Stomach (tissue), 9 donors: Measurements from ENCODE around the gene PRKACB. TPM values are rescaled to one million over a fixed set of nuclear protein-coding genes. Genes with fewer than 3 reads are reported as not detected.

Experiments
- DNase-seq, 2 donors: peaks; one replicate each; pipeline versions ENCODE4 v3.0.0 to v3.0.0-alpha.2; 2013 to 2019
- H3K27ac ChIP-seq, 5 donors: fragments of 200-600 bp in 4 of 5; sonication (generic) in 4 of 5; one replicate each; pipeline ENCODE4 v1.5.1; 2013 to 2019; ENCODE audit warnings: mild to moderate bottlenecking in 1 of 5, moderate library complexity in 1 of 5
- H3K27me3 ChIP-seq, 3 donors: fragments of 200-600 bp; sonication (generic); one replicate each; pipeline ENCODE4 v1.5.1; 2017 to 2019; ENCODE audit warnings: mixed run types in 1 of 3
- H3K36me3 ChIP-seq, 4 donors: fragments of 200-600 bp; sonication (generic); 1 replicate in 3 of 4; 2 replicates in 1 of 4; pipeline ENCODE4 v1.5.1; 2016 to 2019
- H3K4me1 ChIP-seq, 4 donors: fragments of 200-600 bp; sonication (generic); one replicate each; pipeline ENCODE4 v1.5.1; 2016 to 2019
- H3K4me3 ChIP-seq, 4 donors: fragments of 200-600 bp; sonication (generic) in 3 of 4; one replicate each; pipeline ENCODE4 v1.5.1; 2016 to 2019; ENCODE audit warnings: mild to moderate bottlenecking in 1 of 4
- H3K9me3 ChIP-seq, 4 donors: fragments of 200-600 bp; sonication (generic); one replicate each; pipeline ENCODE4 v1.5.1; 2016 to 2019
- CTCF ChIP-seq, 7 experiments: fragments of 450-650 bp in 4 of 7; fragments of 200-600 bp in 3 of 7; sonication (generic) in 3 of 7; IDR thresholded peaks; one replicate each; pipeline ENCODE4 v1.5.1; 2016 to 2019; ENCODE audit warnings: antibody characterized with exemption in 7 of 7, control low read depth in 2 of 7, mild to moderate bottlenecking in 1 of 7
- EP300 ChIP-seq: sonication (generic); formaldehyde crosslinking; IDR thresholded peaks from one replicate; pipeline ENCODE4 v1.6.1; 2017; ENCODE audit warnings: antibody characterized with exemption
- POLR2A ChIP-seq, 4 donors: fragments of 450-650 bp; IDR thresholded peaks; one replicate each; pipeline ENCODE4 v1.6.1; 2016; ENCODE audit warnings: antibody characterized with exemption in 4 of 4, control low read depth in 2 of 4, mild to moderate bottlenecking in 1 of 4, moderate library complexity in 1 of 4
- POLR2AphosphoS5 ChIP-seq, 3 donors: sonication (generic); formaldehyde crosslinking; IDR thresholded peaks; one replicate each; pipeline ENCODE4 v1.6.1; 2016; ENCODE audit warnings: antibody characterized with exemption in 3 of 3
- WGBS, 5 donors: extraction: QIAGEN DNeasy Blood & Tissue Kit in 3 of 5; methylation state at CpG; one replicate each; pipeline versions ENCODE4 v1.1.5 to v1.1.7; 2013 to 2018; 5-methylcytosine and 5-hydroxymethylcytosine counted together
- intact Hi-C: fragments of 100-400 bp; cut with DNase I; formaldehyde crosslinking; loops from one replicate; pipeline ENCODE4 v1.15.1; 2023; ENCODE audit warnings: low total_unique reads
- polyA plus RNA-seq, 3 donors: library from polyadenylated mRNA; stranded (reverse); fragments of 200-250 nt; gene quantifications; one replicate each; pipeline ENCODE4 v1.2.3, GENCODE V29; 2013
- total RNA-seq, 5 donors: library from RNA; depleted of rRNA; stranded (reverse); fragments of >200 nt; gene quantifications; one replicate each; pipeline versions ENCODE4 v1.1.0 to v1.2.3, GENCODE V29; 2014 to 2016
- donor health status: healthy with polysubstance abuse.
- donor health status: Bipolar disorder and iron deficiency.
- donor health status: healthy.

Gene PRKACB
- total and polyA plus RNA-seq, 8 donors = 13.8 to 64.8 (median 31.3) TPM

GRCh38 chr1:84250668-84251067, 106.6 kb downstream of the PRKACB start:
- H3K9me3 ChIP-seq = peaks cover 0 to 9% (median 3%) of the 10 kb centered on the region in 4 donors
- TF ChIP-seq POLR2AphosphoS5 (IDR thresholded peaks at IDR 0.05) (no peak), EP300 (no peak), POLR2A (IDR thresholded peaks at IDR 0.05) (no peak)
- DNase-seq = no peak
- no peak overlapping the region for H3K27ac ChIP-seq
- H3K27me3 ChIP-seq = no peaks in the 10 kb centered on the region
- H3K4me3 ChIP-seq = no peak overlapping the region
- intact Hi-C loops = no loop called here
- WGBS, 5 donors = 85 to 98% (median 96%) methylated on average over 2 of the region's 2 CpGs
- peaks cover 0 to 21% (median 6%) of the 10 kb centered on the region in 4 donors for H3K4me1 ChIP-seq
- H3K36me3 ChIP-seq = no peaks in the 10 kb centered on the region

DNA sequence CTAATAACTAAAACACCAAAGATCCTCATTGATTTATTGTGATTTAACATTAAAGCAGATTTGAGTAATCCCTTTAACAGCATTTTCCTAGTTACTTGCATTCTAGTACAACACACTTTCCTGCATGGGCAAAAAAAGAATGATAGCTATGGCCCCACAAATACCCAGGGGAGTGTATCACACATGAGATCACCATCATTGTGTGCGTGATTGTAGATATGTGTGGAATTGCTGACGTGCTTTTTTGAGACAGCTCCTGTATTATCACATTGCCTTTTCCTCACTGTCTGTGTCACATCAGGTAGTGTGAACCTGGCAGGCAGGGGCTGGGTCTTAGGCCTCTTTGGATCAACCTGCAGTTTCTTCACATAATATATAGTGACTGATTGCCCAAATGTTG, 109.0 kb downstream of the PRKACB start:
- Histone ChIP-seq H3K36me3 (no peaks in the 10 kb centered on the region), H3K27ac (no peak overlapping the region), H3K27me3 (no peaks in the 10 kb centered on the region), H3K4me1 (peaks cover 3 to 30% (median 12%) of the 10 kb centered on the region in 4 donors), H3K9me3 (peaks cover 0 to 9% (median 3%) of the 10 kb centered on the region in 4 donors), H3K4me3 (no peak overlapping the region)
- WGBS, 5 donors = 79 to 91% (median 86%) methylated on average over 2 of the region's 2 CpGs
- intact Hi-C loops = no loop called here
- TF ChIP-seq CTCF (IDR thresholded peaks at IDR 0.05) (no peak), POLR2AphosphoS5 (IDR thresholded peaks at IDR 0.05) (no peak), EP300 (no peak), POLR2A (IDR thresholded peaks at IDR 0.05) (no peak)
- DNase-seq = no peak

GRCh38 chr1:84253891-84254290, 109.8 kb downstream of the PRKACB start:
- peaks cover 0 to 9% (median 3%) of the 10 kb centered on the region in 4 donors for H3K9me3 ChIP-seq
- WGBS, 5 donors = 17 to 37% (median 23%) methylated on average over 4 of the region's 4 CpGs
- peaks cover 3 to 30% (median 14%) of the 10 kb centered on the region in 4 donors for H3K4me1 ChIP-seq
- H3K27ac ChIP-seq = peak overlapping the region in 1 of 5 donors; percentile 33
- no peaks in the 10 kb centered on the region for H3K27me3 ChIP-seq
- H3K36me3 ChIP-seq = no peaks in the 10 kb centered on the region
- DNase-seq = peak; percentile 41 to 65
- TF ChIP-seq CTCF (IDR thresholded peaks at IDR 0.05) (no peak), POLR2AphosphoS5 (IDR thresholded peaks at IDR 0.05) (peak in 1 of 3 donors; percentile 67), EP300 (peak; percentile 65), POLR2A (IDR thresholded peaks at IDR 0.05) (no peak)
- intact Hi-C loops = no loop called here
- H3K4me3 ChIP-seq = no peak overlapping the region

- DNase-seq = no peak
- Histone ChIP-seq H3K4me1 (peaks cover 3 to 30% (median 14%) of the 10 kb centered on the region in 4 donors), H3K4me3 (no peak overlapping the region), H3K9me3 (peaks cover 0 to 9% (median 3%) of the 10 kb centered on the region in 4 donors), H3K27ac (no peak overlapping the region), H3K27me3 (no peaks in the 10 kb centered on the region), H3K36me3 (no peaks in the 10 kb centered on the region)
- TF ChIP-seq POLR2AphosphoS5 (IDR thresholded peaks at IDR 0.05) = no peak
- no peak for TF ChIP-seq POLR2A (IDR thresholded peaks at IDR 0.05)
- no peak for TF ChIP-seq CTCF (IDR thresholded peaks at IDR 0.05)
- no peak for TF ChIP-seq EP300
- 84 to 95% (median 92%) methylated on average over 2 of the region's 2 CpGs for WGBS, 5 donors
- intact Hi-C loops = no loop called here
Measured at GRCh38 chr1:84254703-84255238, 110.7 kb downstream of the PRKACB start.

DNA sequence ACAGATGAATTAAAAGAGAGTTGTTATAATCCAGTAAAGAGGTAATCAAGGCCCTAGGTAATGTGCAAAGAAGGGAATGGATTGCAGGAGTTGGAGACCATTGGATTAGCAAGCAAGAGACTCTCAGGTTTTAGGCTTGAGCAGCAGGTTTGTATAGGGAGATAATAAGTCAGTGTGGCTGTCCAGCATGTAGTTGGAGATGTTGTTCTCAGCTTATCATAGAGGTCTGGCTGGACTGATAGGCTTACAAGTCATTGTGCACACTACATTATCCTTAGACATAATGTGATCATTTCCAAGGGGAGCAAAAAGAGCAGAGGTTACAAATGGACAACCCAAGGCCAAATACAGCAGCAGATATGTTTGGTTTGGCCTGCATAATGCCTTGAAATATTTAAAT, 111.5 kb downstream of the PRKACB start:
- Histone ChIP-seq H3K27ac (no peak overlapping the region), H3K36me3 (no peaks in the 10 kb centered on the region), H3K9me3 (peaks cover 0 to 4% (median 2%) of the 10 kb centered on the region in 4 donors), H3K4me3 (no peak overlapping the region), H3K4me1 (peaks cover 8 to 37% (median 17%) of the 10 kb centered on the region in 4 donors), H3K27me3 (no peaks in the 10 kb centered on the region)
- no peak for DNase-seq
- intact Hi-C loops = no loop called here
- TF ChIP-seq POLR2A (IDR thresholded peaks at IDR 0.05) (no peak), EP300 (no peak), POLR2AphosphoS5 (IDR thresholded peaks at IDR 0.05) (no peak), CTCF (IDR thresholded peaks at IDR 0.05) (no peak)
